Measurements from ENCODE around the gene NDUFS1. TPM values are rescaled to one million over a fixed set of nuclear protein-coding genes. Genes with fewer than 3 reads are reported as not detected.

The NDUFS1 gene
- total and polyA plus RNA-seq, 2 of the 4 experiments (the other 2 are of a cell fraction): 72.1 to 118 TPM

DNA sequence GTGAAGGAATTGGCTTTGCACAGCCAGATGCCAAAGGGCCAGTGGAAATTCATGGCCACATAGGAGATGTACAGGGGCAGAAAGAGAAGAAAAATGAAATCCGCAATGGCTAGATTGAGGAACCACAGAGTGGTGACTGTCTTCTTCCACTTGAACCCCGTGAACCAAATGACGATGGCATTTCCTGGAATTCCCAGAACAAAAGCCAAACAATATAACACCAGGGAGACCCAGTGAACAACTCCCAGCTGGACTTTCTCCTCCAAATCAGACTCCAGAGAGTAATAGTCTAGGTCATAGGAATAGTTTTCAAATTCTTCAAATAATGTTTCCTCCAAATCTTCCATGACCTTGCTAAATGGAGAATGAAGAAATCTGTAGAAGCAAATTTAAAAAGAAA, 17.7 kb upstream of the NDUFS1 start:
- H3K56ac ChIP-seq (ENCODE audit: extremely low read depth, insufficient read depth, low read length): no peak overlapping the region
- H3K18ac ChIP-seq (ENCODE audit: low read depth, low read length): no peak overlapping the region
- no peak overlapping the region for H2BK5ac ChIP-seq (ENCODE audit: low read depth, low read length, poor library complexity, severe bottlenecking)
- POLR2A ChIA-PET (ENCODE audit: unreplicated experiment): no interaction called here
- H3K36me3 ChIP-seq (ENCODE audit: control insufficient read depth, insufficient read depth, low read length): no peaks in the 10 kb centered on the region
- no peak for ATAC-seq (ENCODE audit: low read depth)
- H2BK120ac ChIP-seq (ENCODE audit: low read depth, low read length): no peak overlapping the region
- no peak overlapping the region for H2AK9ac ChIP-seq (replicated peaks; ENCODE audit: low read depth, low read length, poor library complexity)
- in situ Hi-C loops (cut with MboI; ENCODE audit: low sequenced_read_pairs): no loop called here
- no peak overlapping the region for H3K4ac ChIP-seq (ENCODE audit: low read depth, low read length)
- H4K91ac ChIP-seq (ENCODE audit: insufficient read depth, low read depth, low read length): no peak overlapping the region
- H3K4me3 ChIP-seq (ENCODE audit: insufficient read depth, low read depth, low read length): no peak overlapping the region
- no peak overlapping the region for H3K27ac ChIP-seq (ENCODE audit: insufficient read depth, low read length)
- H3K27me3 ChIP-seq (ENCODE audit: control insufficient read depth, insufficient read depth, low read length): no peaks in the 10 kb centered on the region
- no CpG with 5 or more reads among the region's 3 CpGs for WGBS, 2 experiments (ENCODE audit: extremely low coverage in 2 of 2, insufficient read length in 1 of 2)
- no peak overlapping the region for H3K9ac ChIP-seq (ENCODE audit: low read depth, low read length)
- no peaks in the 10 kb centered on the region for H3K9me3 ChIP-seq (ENCODE audit: control insufficient read depth, insufficient read depth, low read length)
- dilution Hi-C loops (cut with HindIII; ENCODE audit: low sequenced_read_pairs, unreplicated experiment): no loop called here
- no peak for DNase-seq
- no peak for TF ChIP-seq POLR2A (IDR thresholded peaks at IDR 0.05; ENCODE audit: low read depth, low read length)
- intact Hi-C loops (cut with micrococcal nuclease): no loop called here
- BruUV-seq (replicated peaks): no TSS peak
- H3K14ac ChIP-seq (replicated peaks; ENCODE audit: low read depth, low read length): no peak overlapping the region
- no peak overlapping the region for H2AK5ac ChIP-seq (ENCODE audit: low read depth, low read length)
- no peak overlapping the region for H4K8ac ChIP-seq (ENCODE audit: low read depth in 2 of 2, low read length in 2 of 2)
- no peak overlapping the region for H4K5ac ChIP-seq (ENCODE audit: low read depth, low read length)
- CTCF ChIA-PET: no interaction called here
- H4K20me1 ChIP-seq (ENCODE audit: insufficient read depth, low read length): no peaks in the 10 kb centered on the region
- no peak overlapping the region for H2AFZ ChIP-seq (replicated peaks; ENCODE audit: low read length, poor library complexity)
- no peaks in the 10 kb centered on the region for H3K79me1 ChIP-seq (ENCODE audit: low read depth in 1 of 2, low read length in 2 of 2)
- H2BK20ac ChIP-seq (ENCODE audit: low read depth, low read length): no peak overlapping the region
- no peaks in the 10 kb centered on the region for H3K9me1 ChIP-seq (ENCODE audit: insufficient read depth, low read length)
- H2BK15ac ChIP-seq (ENCODE audit: low read depth, low read length): no peak overlapping the region
- H3K23ac ChIP-seq (ENCODE audit: low read depth, low read length): no peak overlapping the region
- H3K4me2 ChIP-seq (ENCODE audit: low read depth, low read length): no peak overlapping the region
- no peaks in the 10 kb centered on the region for H3K4me1 ChIP-seq (ENCODE audit: control insufficient read depth, insufficient read depth, low read length)

All from IMR-90 (cell line).